Activated CD4-positive, alpha-beta T cell treated with anti-CD3 and anti-CD28 coated beads for 1 hour (primary cell): ENCODE results near the gene MORN4.

Experiments used
- DNase-seq: peaks from one replicate; pipeline ENCODE4 v3.0.0-alpha.2; 2020

The MORN4 gene

GRCh38 chr10:97572214-97572989 lies 60.9 kb downstream of the MORN4 start, which contains the start of gene ANKRD2:
Gene ANKRD2, plus strand, starts transcription at chr10:97572779. Its CDS starts 10 bp downstream, at chr10:97572789.
- DNase-seq = peak; percentile 19

- no peak for DNase-seq
Observed at GRCh38 chr10:97571622-97572021, 61.7 kb downstream of the MORN4 start.

- no peak for DNase-seq
Observed at GRCh38 chr10:97570789-97571471, 62.4 kb downstream of the MORN4 start.

GRCh38 chr10:97570146-97570788 lies 63.0 kb downstream of the MORN4 start:
- DNase-seq = no peak

GRCh38 chr10:97567891-97568290 lies 65.4 kb downstream of the MORN4 start:
- DNase-seq = no peak

- no peak for DNase-seq
Observed at GRCh38 chr10:97566336-97566996, 66.8 kb downstream of the MORN4 start.

- DNase-seq = no peak
Observed at GRCh38 chr10:97564776-97565175, 68.5 kb downstream of the MORN4 start.
